Spleen (tissue), 11 donors: ENCODE data around the gene JCHAIN. TPM values are rescaled to one million over a fixed set of nuclear protein-coding genes. Genes with fewer than 3 reads are reported as not detected.

Experiments
- DNase-seq: peaks from one replicate; pipeline ENCODE4 v3.0.0-alpha.2; 2020
- H3K27ac ChIP-seq, 8 donors: fragments of 200-600 bp; sonication (generic) in 7 of 8; 1 replicate in 4 of 8; 2 replicates in 4 of 8; pipeline versions ENCODE4 v1.5.0 to v1.8.0; 2016 to 2021; ENCODE audit warnings: inconsistent platforms in 4 of 8, mild to moderate bottlenecking in 4 of 8, moderate library complexity in 1 of 8
- H3K27me3 ChIP-seq, 7 donors: fragments of 200-600 bp; sonication (generic) in 6 of 7; replicated peaks in 1 of 7; 1 replicate in 4 of 7; 2 replicates in 3 of 7; pipeline versions ENCODE4 v1.5.0 to v1.8.0; 2016 to 2021; ENCODE audit warnings: inconsistent platforms in 3 of 7, mild to moderate bottlenecking in 1 of 7
- H3K36me3 ChIP-seq, 6 donors: fragments of 200-600 bp; sonication (generic) in 5 of 6; 1 replicate in 4 of 6; 2 replicates in 2 of 6; pipeline versions ENCODE4 v1.5.0 to v1.8.0; 2016 to 2021; ENCODE audit warnings: inconsistent platforms in 2 of 6
- H3K4me1 ChIP-seq, 6 donors: fragments of 200-600 bp; sonication (generic) in 5 of 6; 1 replicate in 3 of 6; 2 replicates in 3 of 6; pipeline versions ENCODE4 v1.5.0 to v1.8.0; 2016 to 2021; ENCODE audit warnings: inconsistent platforms in 3 of 6
- H3K4me3 ChIP-seq, 8 donors: fragments of 200-600 bp; sonication (generic) in 7 of 8; 1 replicate in 4 of 8; 2 replicates in 4 of 8; pipeline versions ENCODE4 v1.5.0 to v1.8.0; 2016 to 2021; ENCODE audit warnings: inconsistent platforms in 4 of 8, mild to moderate bottlenecking in 4 of 8, moderate library complexity in 2 of 8
- H3K9me3 ChIP-seq, 8 donors: fragments of 200-600 bp; sonication (generic) in 7 of 8; 1 replicate in 4 of 8; 2 replicates in 4 of 8; pipeline versions ENCODE4 v1.5.0 to v1.8.0; 2016 to 2021; ENCODE audit warnings: inconsistent platforms in 4 of 8
- CTCF ChIP-seq, 11 experiments: fragments of 200-600 bp in 7 of 11; fragments of 450-650 bp in 4 of 11; sonication (generic) in 4 of 11; IDR thresholded peaks in 8 of 11; conservative IDR thresholded peaks in 3 of 11; 1 replicate in 7 of 11; 2 replicates in 4 of 11; pipeline versions ENCODE4 v1.4.0 to v1.8.0; 2016 to 2021; ENCODE audit warnings: antibody characterized with exemption in 11 of 11, inconsistent platforms in 4 of 11, mild to moderate bottlenecking in 1 of 11
- POLR2A ChIP-seq, 3 donors: fragments of 450-650 bp; IDR thresholded peaks; one replicate each; pipeline ENCODE4 v1.5.1; 2017; ENCODE audit warnings: antibody characterized with exemption in 3 of 3, mild to moderate bottlenecking in 1 of 3
- POLR2AphosphoS5 ChIP-seq, 3 donors: sonication (generic); formaldehyde crosslinking; IDR thresholded peaks; one replicate each; pipeline ENCODE4 v1.5.1; 2017; ENCODE audit warnings: antibody characterized with exemption in 3 of 3
- WGBS, 5 donors: extraction: QIAGEN DNeasy Blood & Tissue Kit in 3 of 5; methylation state at CpG; one replicate each; pipeline versions ENCODE4 v1.1.5 to v1.1.7; 2013 to 2018; 5-methylcytosine and 5-hydroxymethylcytosine counted together
- intact Hi-C: fragments of 100-400 bp; cut with DNase I; formaldehyde crosslinking; loops from one replicate; pipeline ENCODE4 v1.15.0; 2023; ENCODE audit warnings: low total_unique reads
- polyA plus RNA-seq, 3 donors: library from polyadenylated mRNA; stranded (reverse); fragments of 200-250 nt; gene quantifications; one replicate each; pipeline ENCODE4 v1.2.1, GENCODE V29; 2013
- total RNA-seq, 7 donors: library from RNA; depleted of rRNA in 3 of 7; stranded (reverse); fragments of >200 nt in 3 of 7; fragmentation: NEBNext Ultra II Directional in 4 of 7; extraction: Animal tissue kit (Norgen Biotek cat#: 25700) in 4 of 7; gene quantifications; one replicate each; pipeline versions ENCODE4 v1.1.0 to v1.2.1, GENCODE V29; 2016 to 2021
- donor health status: healthy with polysubstance abuse.
- donor health status: DM: no; HTN: no; CAD: no; lungs with moderate emphysema.
- donor health status: DM: no; HTN: no; CAD: no.
- donor health status: Bipolar disorder and iron deficiency.
- donor health status: healthy.
- donor health status: DM: no; HTN: no; CAD: no.
- donor health status: DM: yes; HTN: yes; CAD: no.

The JCHAIN gene
- total and polyA plus RNA-seq, 10 donors: 64.8 to 1,125 (median 383) TPM

- Histone ChIP-seq H3K4me1 (peaks cover 0 to under 1% (median 0%) of the 10 kb centered on the region in 6 donors), H3K27me3 (no peaks in the 10 kb centered on the region), H3K36me3 (no peaks in the 10 kb centered on the region), H3K27ac (no peak overlapping the region), H3K9me3 (peaks cover 0 to 7% (median 0%) of the 10 kb centered on the region in 8 donors), H3K4me3 (no peak overlapping the region)
- 92 to 99% (median 99%) methylated on average over 2 of the region's 2 CpGs for WGBS, 5 donors
- no peak for TF ChIP-seq POLR2A (IDR thresholded peaks at IDR 0.05)
- TF ChIP-seq POLR2AphosphoS5 (IDR thresholded peaks at IDR 0.05): no peak
- no peak for TF ChIP-seq CTCF (IDR thresholded peaks at IDR 0.05 in 8 of 11, conservative IDR thresholded peaks at IDR 0.05 in 3 of 11)
- DNase-seq: no peak
- intact Hi-C loops: no loop called here
Measured at GRCh38 chr4:70619778-70620177, 46.5 kb downstream of the JCHAIN start.

GRCh38 chr4:70619288-70619687 lies 47.0 kb downstream of the JCHAIN start:
- no peak overlapping the region for H3K27ac ChIP-seq
- no peaks in the 10 kb centered on the region for H3K36me3 ChIP-seq
- TF ChIP-seq POLR2A (IDR thresholded peaks at IDR 0.05) (no peak), CTCF (IDR thresholded peaks at IDR 0.05 in 8 of 11, conservative IDR thresholded peaks at IDR 0.05 in 3 of 11) (no peak), POLR2AphosphoS5 (IDR thresholded peaks at IDR 0.05) (no peak)
- WGBS, 5 donors: 93 to 98% (median 94%) methylated on average over 4 of the region's 4 CpGs
- intact Hi-C loops: no loop called here
- peaks cover 0 to 7% (median 0%) of the 10 kb centered on the region in 8 donors for H3K9me3 ChIP-seq
- peaks cover 0 to 5% (median 0%) of the 10 kb centered on the region in 6 donors for H3K4me1 ChIP-seq
- DNase-seq: no peak
- no peak overlapping the region for H3K4me3 ChIP-seq
- no peaks in the 10 kb centered on the region for H3K27me3 ChIP-seq

DNA sequence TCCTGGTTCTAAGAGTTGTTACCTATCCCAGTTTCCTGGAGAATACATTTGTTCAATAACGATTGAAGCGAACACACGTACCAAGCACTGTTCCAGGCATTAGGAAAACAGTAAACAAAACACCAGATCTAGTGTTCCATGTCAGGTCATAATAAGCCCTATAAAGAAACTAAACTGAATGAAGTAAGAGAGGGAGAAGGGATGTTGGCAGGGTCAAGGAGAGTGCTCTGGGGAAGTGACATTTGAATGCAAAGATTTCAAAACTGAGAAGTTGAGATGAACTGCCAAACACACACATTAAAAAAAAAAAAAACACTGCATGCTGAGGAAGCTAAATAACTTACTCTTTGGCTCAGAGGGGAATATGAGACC lies 52.1 kb downstream of the JCHAIN start:
- H3K4me1 ChIP-seq: peaks cover 0 to 19% (median 4%) of the 10 kb centered on the region in 6 donors
- WGBS, 5 donors: 41 to 75% (median 63%) methylated on average over 3 of the region's 3 CpGs
- no peaks in the 10 kb centered on the region for H3K27me3 ChIP-seq
- H3K4me3 ChIP-seq: peak overlapping the region in 5 of 8 donors; percentile 4 to 53 (median 15)
- H3K36me3 ChIP-seq: no peaks in the 10 kb centered on the region
- no peak for DNase-seq
- peak overlapping the region in 6 of 8 donors; percentile 52 to 67 (median 56) for H3K27ac ChIP-seq
- TF ChIP-seq POLR2A (IDR thresholded peaks at IDR 0.05) (no peak), POLR2AphosphoS5 (IDR thresholded peaks at IDR 0.05) (no peak), CTCF (IDR thresholded peaks at IDR 0.05 in 8 of 11, conservative IDR thresholded peaks at IDR 0.05 in 3 of 11) (no peak)
- intact Hi-C loops: no loop called here
- peaks cover 0 to 7% (median 0%) of the 10 kb centered on the region in 8 donors for H3K9me3 ChIP-seq

DNA sequence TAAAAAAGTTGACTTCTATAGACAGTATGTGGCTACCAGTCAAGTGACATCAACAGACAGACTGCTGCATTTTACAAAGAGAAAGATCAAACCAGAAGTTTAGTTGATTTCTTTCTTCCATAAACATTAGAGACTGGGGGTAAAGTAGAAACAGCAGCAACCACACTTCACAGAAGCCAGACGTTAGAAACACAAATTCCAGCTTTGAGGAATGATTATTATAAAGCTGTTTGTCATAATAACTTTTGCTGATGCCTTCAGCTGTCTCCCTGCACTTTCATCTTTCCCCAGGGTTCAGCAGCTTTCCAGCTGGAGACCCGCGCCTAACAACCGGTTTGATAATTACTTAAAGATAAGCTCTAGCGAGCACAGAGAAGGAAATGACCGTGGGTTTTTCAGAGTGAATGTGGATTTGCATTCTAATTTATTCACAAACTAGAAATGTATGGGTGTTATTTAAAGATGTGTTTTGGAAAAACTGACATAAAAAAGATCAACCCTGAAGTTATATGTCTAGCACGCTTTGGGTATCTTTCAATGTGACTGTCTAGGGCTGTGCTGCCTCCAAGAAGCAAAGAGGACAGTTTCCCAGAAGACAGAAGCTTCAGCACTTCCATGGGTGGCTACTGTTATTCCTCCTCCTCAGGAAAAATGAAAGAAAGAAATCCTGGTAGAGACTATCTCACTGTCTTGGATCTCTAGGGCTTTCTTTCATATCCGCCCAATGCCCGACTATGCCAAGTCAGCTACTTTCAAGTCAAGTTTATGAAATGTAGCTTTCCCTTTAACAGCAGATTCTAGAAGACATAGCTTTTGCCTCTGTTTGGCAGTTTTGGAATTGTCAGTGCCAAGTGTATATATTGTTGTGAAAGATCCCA lies 52.8 kb downstream of the JCHAIN start:
- no peak for DNase-seq
- H3K4me3 ChIP-seq: peak overlapping the region in 6 of 8 donors; percentile 1 to 53 (median 10)
- intact Hi-C loops: no loop called here
- no peaks in the 10 kb centered on the region for H3K36me3 ChIP-seq
- H3K27ac ChIP-seq: peak overlapping the region in 6 of 8 donors; percentile 52 to 67 (median 56)
- TF ChIP-seq POLR2AphosphoS5 (IDR thresholded peaks at IDR 0.05): no peak
- no peak for TF ChIP-seq POLR2A (IDR thresholded peaks at IDR 0.05)
- TF ChIP-seq CTCF (IDR thresholded peaks at IDR 0.05 in 8 of 11, conservative IDR thresholded peaks at IDR 0.05 in 3 of 11): no peak
- H3K9me3 ChIP-seq: peaks cover 0 to under 1% (median 0%) of the 10 kb centered on the region in 8 donors
- no peaks in the 10 kb centered on the region for H3K27me3 ChIP-seq
- WGBS, 5 donors: 17 to 20% (median 19%) methylated on average over 9 of the region's 9 CpGs
- H3K4me1 ChIP-seq: peaks cover 0 to 19% (median 4%) of the 10 kb centered on the region in 6 donors
